Upper lobe of left lung (tissue), 6 donors: ENCODE data around the gene U2AF2. TPM values are rescaled to one million over a fixed set of nuclear protein-coding genes. Genes with fewer than 3 reads are reported as not detected.

ENCODE experiments used
- ATAC-seq, 2 donors: fragments of 200-7000 bp; cut with Tn5 transposase; one replicate each; pipeline ENCODE4 v1.9.1; 2022; ENCODE audit warnings: mild to moderate bottlenecking in 2 of 2, moderate library complexity in 2 of 2; ENCODE audit not compliant: low FRiP score in 2 of 2
- DNase-seq, 2 donors: peaks; one replicate each; pipeline ENCODE4 v3.0.0-alpha.2; 2019 to 2020
- H3K27ac ChIP-seq, 4 donors: fragments of 200-600 bp; sonication (generic); one replicate each; pipeline ENCODE4 v1.5.1; 2016 to 2019
- H3K27me3 ChIP-seq, 4 donors: fragments of 200-600 bp; sonication (generic); one replicate each; pipeline ENCODE4 v1.5.1; 2017 to 2019
- H3K36me3 ChIP-seq, 4 donors: fragments of 200-600 bp; sonication (generic); one replicate each; pipeline ENCODE4 v1.5.1; 2016 to 2019
- H3K4me1 ChIP-seq, 4 donors: fragments of 200-600 bp; sonication (generic); one replicate each; pipeline ENCODE4 v1.5.1; 2018 to 2019
- H3K4me3 ChIP-seq, 4 donors: fragments of 200-600 bp; sonication (generic); one replicate each; pipeline ENCODE4 v1.5.1; 2017 to 2019; ENCODE audit warnings: mild to moderate bottlenecking in 2 of 4, moderate library complexity in 1 of 4
- H3K9me3 ChIP-seq, 4 donors: fragments of 200-600 bp; sonication (generic); one replicate each; pipeline ENCODE4 v1.5.1; 2018 to 2019
- CTCF ChIP-seq, 6 experiments: fragments of 450-650 bp in 4 of 6; fragments of 200-600 bp in 2 of 6; sonication (generic) in 2 of 6; IDR thresholded peaks; one replicate each; pipeline ENCODE4 v1.5.1; 2016 to 2019; ENCODE audit warnings: antibody characterized with exemption in 6 of 6
- EP300 ChIP-seq, 4 donors: sonication (generic); formaldehyde crosslinking; IDR thresholded peaks; one replicate each; pipeline ENCODE4 v1.5.1; 2017; ENCODE audit warnings: antibody characterized with exemption in 4 of 4, control low read depth in 2 of 4
- POLR2A ChIP-seq, 4 donors: fragments of 450-650 bp; IDR thresholded peaks; one replicate each; pipeline ENCODE4 v1.5.1; 2016 to 2017; ENCODE audit warnings: antibody characterized with exemption in 4 of 4, mild to moderate bottlenecking in 2 of 4
- POLR2AphosphoS5 ChIP-seq, 2 donors: sonication (generic); formaldehyde crosslinking; IDR thresholded peaks; one replicate each; pipeline ENCODE4 v1.5.1; 2017; ENCODE audit warnings: antibody characterized with exemption in 2 of 2
- WGBS, 2 donors: methylation state at CpG; one replicate each; pipeline ENCODE4 v1.1.5; 2017 to 2018; 5-methylcytosine and 5-hydroxymethylcytosine counted together
- total RNA-seq, 6 donors: library from RNA; depleted of rRNA in 4 of 6; stranded (reverse); fragments of >200 nt in 4 of 6; gene quantifications; one replicate each; pipeline versions ENCODE4 v1.1.0 to v1.2.1, GENCODE V29; 2016 to 2021
- donor health status: DM: no; HTN: no; CAD: no; lungs with moderate emphysema.
- donor health status: DM: no; HTN: yes; CAD: no; lungs with severe emphysema.

Gene U2AF2
- total RNA-seq, 6 donors from 2014 or later = 57.7 to 294 (median 157) TPM

GRCh38 chr19:55613930-55614710 lies 40.7 kb upstream of the U2AF2 start:
- Histone ChIP-seq H3K27ac (no peak overlapping the region), H3K4me3 (no peak overlapping the region), H3K9me3 (no peaks in the 10 kb centered on the region), H3K27me3 (no peaks in the 10 kb centered on the region), H3K36me3 (peaks cover 14 to 59% (median 39%) of the 10 kb centered on the region in 4 donors), H3K4me1 (peaks cover 16 to 27% (median 17%) of the 10 kb centered on the region in 4 donors)
- ATAC-seq (no peak), DNase-seq (peak in 1 of 2 donors; percentile 84)
- TF ChIP-seq CTCF (IDR thresholded peaks at IDR 0.05) (no peak), EP300 (IDR thresholded peaks at IDR 0.05) (no peak), POLR2A (IDR thresholded peaks at IDR 0.05) (no peak)
- 94 to 95% methylated on average over 57 to 63 of the region's 75 CpGs for WGBS, 2 donors

GRCh38 chr19:55614711-55615542 lies 39.9 kb upstream of the U2AF2 start:
- peak in 1 of 2 donors; percentile 84 for DNase-seq

GRCh38 chr19:55615543-55616394 lies 39.1 kb upstream of the U2AF2 start:
- H3K4me1 ChIP-seq = peaks cover 19 to 39% (median 28%) of the 10 kb centered on the region in 4 donors
- no peaks in the 10 kb centered on the region for H3K9me3 ChIP-seq
- DNase-seq = peak in 1 of 2 donors; percentile 83
- peaks cover 14 to 49% (median 34%) of the 10 kb centered on the region in 4 donors for H3K36me3 ChIP-seq
- no peaks in the 10 kb centered on the region for H3K27me3 ChIP-seq
- no peak for ATAC-seq
- H3K4me3 ChIP-seq = no peak overlapping the region
- 95 to 98% methylated on average over 47 to 66 of the region's 88 CpGs for WGBS, 2 donors
- H3K27ac ChIP-seq = no peak overlapping the region
- TF ChIP-seq POLR2AphosphoS5 (IDR thresholded peaks at IDR 0.05) (no peak), EP300 (IDR thresholded peaks at IDR 0.05) (no peak), POLR2A (IDR thresholded peaks at IDR 0.05) (no peak), CTCF (IDR thresholded peaks at IDR 0.05) (no peak)

More at GRCh38 chr19:55614711-55615542, 39.9 kb upstream of the U2AF2 start:
- no peak for ATAC-seq
- Histone ChIP-seq H3K9me3 (no peaks in the 10 kb centered on the region), H3K4me3 (no peak overlapping the region), H3K27me3 (no peaks in the 10 kb centered on the region), H3K36me3 (peaks cover 14 to 53% (median 36%) of the 10 kb centered on the region in 4 donors), H3K4me1 (peaks cover 13 to 32% (median 24%) of the 10 kb centered on the region in 4 donors), H3K27ac (no peak overlapping the region)
- TF ChIP-seq EP300 (IDR thresholded peaks at IDR 0.05) = no peak
- TF ChIP-seq CTCF (IDR thresholded peaks at IDR 0.05) = no peak
- TF ChIP-seq POLR2AphosphoS5 (IDR thresholded peaks at IDR 0.05) = no peak
- TF ChIP-seq POLR2A (IDR thresholded peaks at IDR 0.05) = no peak
- WGBS, 2 donors = 93 to 96% methylated on average over 11 to 84 of the region's 98 CpGs

- ATAC-seq = no peak
- TF ChIP-seq CTCF (IDR thresholded peaks at IDR 0.05) (no peak), EP300 (IDR thresholded peaks at IDR 0.05) (no peak), POLR2A (IDR thresholded peaks at IDR 0.05) (no peak), POLR2AphosphoS5 (IDR thresholded peaks at IDR 0.05) (no peak)
- H3K27me3 ChIP-seq = no peaks in the 10 kb centered on the region
Observed at GRCh38 chr19:55616395-55616875, 38.4 kb upstream of the U2AF2 start.

More at GRCh38 chr19:55616395-55616875, 38.4 kb upstream of the U2AF2 start:
- Histone ChIP-seq H3K27ac (no peak overlapping the region), H3K4me1 (peaks cover 21 to 39% (median 27%) of the 10 kb centered on the region in 4 donors), H3K4me3 (no peak overlapping the region), H3K36me3 (peaks cover 14 to 52% (median 36%) of the 10 kb centered on the region in 4 donors), H3K9me3 (no peaks in the 10 kb centered on the region)
- 92 to 98% methylated on average over 32 to 35 of the region's 38 CpGs for WGBS, 2 donors
- peak in 1 of 2 donors; percentile 85 for DNase-seq
